Coronary artery (tissue), 2 donors: ENCODE results near the gene RGMA.
A peak's percentile ranks its signal among the peaks of the same experiment; 100 is the strongest.
"Not testable (repeated sequence)": the region's sequence is repeated elsewhere in the genome, so short reads cannot be mapped to it uniquely, and the experiment has no call there.

Source experiments
- DNase-seq: peaks from one replicate; pipeline ENCODE4 v3.0.0-alpha.2; 2017; ENCODE audit warnings: low spot score
- H3K27ac ChIP-seq, 2 donors: fragments of 200-600 bp; sonication (generic); one replicate each; pipeline ENCODE4 v1.5.1; 2016 to 2019
- H3K4me3 ChIP-seq: fragments of 200-600 bp; sonication (generic); 2 replicates; pipeline ENCODE4 v1.5.1; 2016; ENCODE audit warnings: mild to moderate bottlenecking, moderate library complexity
- TF ChIP-seq, protein P1 (sequence below): fragments of 200-600 bp; sonication (generic); IDR thresholded peaks from one replicate; pipeline ENCODE4 v1.5.1; 2019; ENCODE audit warnings: antibody characterized with exemption

Gene RGMA

DNA sequence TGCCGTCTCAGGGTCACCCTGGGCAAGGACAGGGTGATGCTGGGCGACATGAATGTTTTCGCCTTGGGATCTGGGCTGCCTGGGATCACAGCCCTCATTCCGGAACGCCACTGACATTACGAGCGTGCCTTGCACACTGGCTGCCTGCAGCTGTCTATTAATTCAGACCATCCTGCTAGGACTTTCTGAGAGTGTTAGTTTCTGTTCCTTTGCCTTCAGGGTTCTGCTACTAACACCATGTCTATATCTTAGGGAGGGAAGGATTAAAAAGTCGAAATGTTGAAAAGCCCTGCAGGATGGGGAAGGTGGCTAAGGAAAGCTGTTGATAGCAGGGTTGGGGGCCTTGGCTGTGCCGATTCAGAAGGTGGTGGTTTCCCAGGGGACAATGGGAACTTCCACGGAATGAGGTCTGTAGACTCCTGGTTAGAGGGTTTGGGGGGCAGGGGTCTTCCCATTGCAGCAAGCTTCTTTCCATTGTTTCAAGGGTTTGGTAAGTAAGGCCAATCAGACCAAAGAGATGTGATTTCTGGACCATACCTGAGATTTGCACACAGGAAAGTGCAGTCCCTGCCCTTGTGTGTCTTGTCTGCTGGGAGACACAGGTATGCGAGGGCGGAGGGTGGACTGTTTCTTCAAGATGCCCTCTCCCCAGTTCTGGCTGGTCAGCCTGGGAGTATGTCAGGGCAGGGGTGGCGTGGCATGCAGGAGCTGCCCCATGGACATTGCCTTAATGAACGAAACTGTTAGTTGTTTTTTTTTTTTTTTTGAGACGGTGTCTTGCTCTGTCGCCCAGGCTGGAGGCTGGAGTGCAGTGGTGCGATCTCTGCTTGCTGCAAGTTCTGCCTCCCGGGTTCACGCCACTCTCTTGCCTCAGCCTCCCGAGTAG, 50.9 kb downstream of the RGMA start:
- DNase-seq: peak; percentile 64
- Histone ChIP-seq H3K27ac (no peak overlapping the region), H3K4me3 (no peak overlapping the region)
- TF ChIP-seq, protein P1, sequence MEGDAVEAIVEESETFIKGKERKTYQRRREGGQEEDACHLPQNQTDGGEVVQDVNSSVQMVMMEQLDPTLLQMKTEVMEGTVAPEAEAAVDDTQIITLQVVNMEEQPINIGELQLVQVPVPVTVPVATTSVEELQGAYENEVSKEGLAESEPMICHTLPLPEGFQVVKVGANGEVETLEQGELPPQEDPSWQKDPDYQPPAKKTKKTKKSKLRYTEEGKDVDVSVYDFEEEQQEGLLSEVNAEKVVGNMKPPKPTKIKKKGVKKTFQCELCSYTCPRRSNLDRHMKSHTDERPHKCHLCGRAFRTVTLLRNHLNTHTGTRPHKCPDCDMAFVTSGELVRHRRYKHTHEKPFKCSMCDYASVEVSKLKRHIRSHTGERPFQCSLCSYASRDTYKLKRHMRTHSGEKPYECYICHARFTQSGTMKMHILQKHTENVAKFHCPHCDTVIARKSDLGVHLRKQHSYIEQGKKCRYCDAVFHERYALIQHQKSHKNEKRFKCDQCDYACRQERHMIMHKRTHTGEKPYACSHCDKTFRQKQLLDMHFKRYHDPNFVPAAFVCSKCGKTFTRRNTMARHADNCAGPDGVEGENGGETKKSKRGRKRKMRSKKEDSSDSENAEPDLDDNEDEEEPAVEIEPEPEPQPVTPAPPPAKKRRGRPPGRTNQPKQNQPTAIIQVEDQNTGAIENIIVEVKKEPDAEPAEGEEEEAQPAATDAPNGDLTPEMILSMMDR: no peak

DNA sequence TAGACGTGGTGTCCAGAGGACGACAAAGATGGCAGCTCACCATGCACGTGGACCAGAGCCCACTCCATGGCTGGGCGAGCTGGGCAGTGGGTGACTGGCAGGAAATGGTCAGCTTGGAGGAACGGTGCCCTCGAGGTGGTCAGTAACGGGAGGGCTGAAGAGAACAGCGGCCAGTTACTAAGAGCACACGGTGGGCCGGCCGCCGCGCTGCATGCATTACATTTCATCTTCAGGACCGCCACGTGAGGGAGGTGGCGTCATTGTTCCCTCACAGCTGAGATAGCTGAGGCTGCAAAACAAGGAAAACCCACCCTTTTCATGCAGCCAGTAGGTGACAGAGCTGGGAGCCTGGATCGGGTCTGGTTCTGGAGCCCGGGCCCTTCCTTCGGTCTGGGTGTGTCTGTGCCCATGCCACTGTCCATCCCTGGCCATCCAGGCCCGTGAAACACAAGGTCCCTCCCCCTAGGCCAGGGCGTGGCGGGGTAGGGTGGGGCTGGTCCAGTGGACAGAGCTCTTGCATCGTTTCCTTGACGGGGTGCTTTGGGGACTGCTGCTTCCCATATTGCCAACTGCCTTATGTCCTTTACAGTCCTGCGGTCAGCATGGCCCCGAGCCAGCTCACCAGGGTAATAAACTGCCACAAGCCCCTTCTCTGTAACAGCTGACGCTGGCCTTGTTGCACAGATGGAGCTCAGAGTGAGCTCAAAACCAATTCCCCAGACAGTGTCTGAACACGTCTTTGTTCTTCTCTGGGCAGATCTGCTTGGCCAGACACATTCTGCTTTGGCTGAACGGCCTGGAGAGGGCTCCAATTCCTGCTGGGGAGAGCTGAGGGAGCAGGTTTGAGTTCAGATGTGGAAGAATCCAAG, 51.8 kb downstream of the RGMA start:
- no peak overlapping the region for H3K27ac ChIP-seq
- H3K4me3 ChIP-seq: no peak overlapping the region
- TF ChIP-seq, protein P1: no peak
- DNase-seq: peak; percentile 78

DNA sequence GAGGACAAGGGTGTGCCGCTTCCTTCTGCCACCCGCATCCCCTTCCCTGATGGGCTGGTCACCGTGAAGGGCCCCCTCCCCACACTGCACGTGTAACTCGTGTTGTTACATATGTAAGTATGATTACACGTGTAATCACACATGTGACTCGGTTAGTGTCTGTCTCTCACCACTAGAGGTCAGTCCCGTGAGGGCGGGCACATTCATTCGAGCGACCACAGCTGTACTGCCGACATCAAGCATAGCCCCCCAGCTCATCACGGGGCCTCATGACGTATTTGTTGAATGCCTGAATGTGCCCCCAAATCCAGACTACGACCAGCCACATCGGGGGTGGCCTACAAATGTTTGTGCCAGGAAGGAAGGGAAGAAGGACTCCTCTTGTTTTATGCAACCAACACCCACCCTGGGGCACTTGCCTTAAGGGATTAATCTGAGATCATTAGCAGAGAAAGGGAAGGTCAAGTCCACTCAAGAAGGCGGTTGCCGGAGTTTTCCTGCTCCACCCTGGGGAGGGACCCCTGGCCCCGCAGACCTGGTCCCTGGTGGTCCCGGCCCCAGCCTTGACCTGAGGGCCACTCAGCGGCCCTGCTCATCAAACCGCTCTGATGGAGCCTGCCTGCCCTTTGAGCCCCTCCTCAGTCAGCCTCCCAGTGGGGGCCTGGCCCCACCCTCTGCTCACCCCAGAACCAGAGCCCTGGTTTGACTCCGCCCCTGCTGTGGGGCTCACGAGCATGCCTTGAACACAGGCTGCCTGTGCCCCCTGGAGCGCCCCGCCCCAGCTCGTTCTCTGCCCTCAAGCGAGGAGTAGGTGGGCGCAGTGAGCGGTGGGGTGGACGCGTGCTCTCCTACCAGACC, 52.8 kb downstream of the RGMA start:
- TF ChIP-seq, protein P1: peak; percentile 29
- Histone ChIP-seq H3K4me3 (no peak overlapping the region), H3K27ac (no peak overlapping the region)
- DNase-seq: peak; percentile 76

DNA sequence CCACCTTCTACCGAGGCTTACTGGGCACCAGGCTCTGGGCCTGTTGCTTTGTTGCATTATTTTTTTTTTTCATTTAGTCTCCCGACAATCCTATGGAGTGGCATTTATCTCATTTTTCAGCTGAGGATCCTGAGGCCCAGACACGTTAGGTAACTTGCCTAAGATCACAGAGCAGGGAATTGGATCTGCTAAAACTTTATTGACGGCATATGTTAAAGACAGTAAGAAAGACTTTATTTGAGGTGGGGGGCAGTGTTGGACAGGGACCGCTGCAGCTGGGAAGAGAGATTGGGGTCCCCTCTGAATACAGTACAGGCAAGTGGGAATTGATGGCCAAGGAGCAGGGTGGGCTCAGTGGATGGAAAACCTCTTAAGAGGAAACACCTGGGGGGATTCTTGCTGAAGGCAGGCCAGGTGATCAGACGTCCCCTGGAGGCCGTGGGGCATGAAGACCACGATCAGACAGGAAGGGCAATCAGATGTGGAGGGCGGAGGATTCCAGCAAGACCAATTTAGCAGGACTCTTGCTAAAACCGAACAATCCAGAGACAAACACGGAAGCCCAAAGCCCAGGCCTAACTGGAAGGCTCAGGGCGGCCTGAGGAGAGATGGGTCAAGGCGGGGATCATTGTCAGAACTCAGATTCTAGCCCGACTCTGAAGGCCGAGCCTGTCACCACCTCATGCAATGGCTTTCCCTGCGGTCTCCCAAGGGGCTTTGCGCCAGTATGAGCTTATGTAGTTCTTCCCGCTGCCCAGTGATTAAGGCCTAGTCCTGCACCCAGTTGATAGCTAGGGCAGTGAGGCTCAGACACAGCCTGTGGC, 53.7 kb downstream of the RGMA start:
- TF ChIP-seq, protein P1: no peak
- DNase-seq: peak; percentile 61
- H3K27ac ChIP-seq: no peak overlapping the region
- H3K4me3 ChIP-seq: no peak overlapping the region

DNA sequence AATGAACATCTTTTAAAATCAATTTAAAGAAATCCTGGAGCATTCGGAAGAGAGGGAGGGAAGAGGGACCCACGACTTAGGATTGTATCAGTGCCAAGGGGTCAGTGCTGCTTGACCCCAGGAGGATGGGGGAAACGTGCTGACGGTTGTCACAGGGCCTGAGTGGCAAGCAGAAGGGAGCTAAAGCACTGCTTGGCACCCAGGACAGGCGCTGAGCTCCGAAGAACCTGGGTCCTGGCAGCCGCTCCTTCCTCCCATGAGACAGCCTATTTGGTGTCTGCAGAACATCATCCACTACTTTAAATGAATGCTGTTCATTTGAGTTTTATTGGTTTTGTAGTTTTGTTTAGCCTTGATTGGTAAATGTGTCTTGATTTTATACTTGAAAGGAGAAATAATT, 54.5 kb downstream of the RGMA start:
- no peak overlapping the region for H3K27ac ChIP-seq
- no peak overlapping the region for H3K4me3 ChIP-seq
- peak; percentile 54 for DNase-seq
- TF ChIP-seq, protein P1: no peak

DNA sequence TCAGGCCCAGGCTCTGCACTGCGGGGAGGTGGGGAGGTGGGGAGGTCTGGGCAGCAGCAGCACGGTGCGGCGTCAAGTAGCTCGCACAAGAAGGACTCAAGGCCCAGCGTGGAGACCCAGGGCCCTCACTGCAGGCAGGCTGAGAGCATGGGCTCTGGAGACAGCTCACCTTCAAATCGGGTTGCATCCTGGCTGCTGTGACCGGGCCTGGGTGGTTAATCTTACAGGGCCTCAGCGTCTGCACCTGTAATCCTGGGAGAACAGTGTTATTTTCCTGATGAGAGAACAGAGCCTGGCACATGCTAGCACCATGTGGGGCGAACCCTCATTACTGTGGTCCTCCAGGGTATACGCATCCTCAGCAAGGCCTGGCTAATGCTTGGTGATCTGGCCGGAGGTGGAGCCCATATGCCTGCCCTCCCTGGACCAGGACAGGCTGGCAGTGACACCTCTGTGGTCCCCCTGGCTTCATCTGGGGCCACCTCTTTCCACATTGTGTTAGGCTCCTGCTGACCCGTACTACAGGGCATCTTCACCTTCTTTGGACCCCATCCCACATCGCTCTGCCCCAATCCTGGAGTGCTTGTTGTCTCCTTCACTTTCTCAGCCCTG, 55.5 kb downstream of the RGMA start:
- H3K27ac ChIP-seq: no peak overlapping the region
- no peak overlapping the region for H3K4me3 ChIP-seq
- TF ChIP-seq, protein P1: no peak
- peak; percentile 60 for DNase-seq

DNA sequence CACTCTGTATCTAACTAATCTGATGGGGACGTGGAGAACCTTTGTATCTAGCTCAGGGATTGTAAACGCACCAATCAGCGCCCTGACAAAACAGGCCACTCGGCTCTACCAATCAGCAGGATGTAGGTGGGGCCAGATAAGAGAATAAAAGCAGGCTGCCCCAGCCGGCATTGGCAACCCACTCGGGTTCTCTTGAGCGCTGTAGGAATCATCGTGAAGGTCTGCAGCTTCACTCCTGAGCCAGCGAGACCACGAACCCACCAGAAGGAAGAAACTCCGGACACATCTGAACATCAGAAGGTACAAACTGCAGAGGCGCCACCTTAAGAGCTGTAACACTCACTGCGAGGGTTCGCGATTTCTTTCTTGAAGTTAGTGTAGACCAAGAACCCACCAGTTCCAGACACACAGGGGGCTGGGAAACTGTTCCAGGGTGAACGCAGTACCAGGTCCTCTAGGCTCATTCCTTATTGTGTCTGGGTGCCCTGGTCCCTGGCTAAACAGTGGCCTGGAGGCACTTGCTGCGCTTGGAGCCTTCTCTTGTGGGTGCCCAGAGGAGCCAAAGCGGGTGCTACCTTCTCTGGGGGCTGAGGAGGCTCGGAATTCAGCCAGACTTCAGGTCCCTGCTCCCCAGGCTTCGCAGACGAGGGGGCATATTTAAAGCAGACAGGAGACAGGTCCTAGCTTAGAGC, 56.4 kb downstream of the RGMA start:
- not testable (repeated sequence) for H3K4me3 ChIP-seq, DNase-seq, H3K27ac ChIP-seq

DNA sequence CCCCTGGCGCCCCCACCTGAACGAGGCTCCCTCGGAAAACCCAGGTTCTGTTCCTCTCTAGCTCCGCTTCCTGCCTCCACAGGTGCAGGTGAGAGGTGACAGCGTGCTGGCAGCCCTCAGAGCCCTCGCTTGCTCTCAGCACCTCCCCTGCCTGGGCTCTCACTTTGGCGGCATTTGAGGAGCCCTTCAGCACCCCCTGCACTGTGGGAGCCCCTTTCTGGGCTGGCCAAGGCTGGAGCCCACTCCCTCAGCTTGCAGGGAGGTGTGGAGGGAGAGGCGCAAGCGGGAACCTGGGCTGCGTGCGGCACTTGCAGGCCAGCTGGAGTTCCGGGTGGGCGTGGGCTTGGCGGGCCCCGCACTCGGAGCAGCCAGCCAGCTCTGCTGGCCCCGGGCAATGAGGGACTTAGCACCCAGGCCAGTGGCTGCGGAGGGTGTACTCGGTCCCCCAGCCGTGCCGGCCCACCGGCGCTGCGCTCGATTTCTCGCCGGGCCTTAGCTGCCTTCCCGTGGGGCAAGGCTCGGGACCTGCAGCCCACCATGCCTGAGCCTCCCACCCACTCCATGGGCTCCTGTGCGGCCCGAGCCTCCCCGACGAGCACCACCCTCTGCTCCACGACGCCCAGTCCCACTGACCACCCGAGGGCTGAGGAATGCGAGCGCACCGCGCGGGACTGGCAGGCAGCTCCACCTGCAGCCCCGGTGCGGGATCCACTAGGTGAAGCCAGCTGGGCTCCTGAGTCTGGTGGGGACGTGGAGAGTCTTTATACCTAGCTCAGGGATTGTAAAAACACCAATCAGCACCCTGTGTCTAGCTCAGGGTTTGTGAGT, 57.2 kb downstream of the RGMA start:
- not testable (repeated sequence) for H3K4me3 ChIP-seq, DNase-seq, H3K27ac ChIP-seq
